T-helper 9 cell (primary cell): ENCODE measurements around the gene F2RL1.
A peak's percentile ranks its signal among the peaks of the same experiment; 100 is the strongest.
"Not testable (repeated sequence)": the region's sequence is repeated elsewhere in the genome, so short reads cannot be mapped to it uniquely, and the experiment has no call there.

Experiments used
- DNase-seq: peaks from one replicate; pipeline ENCODE4 v3.0.0-alpha.2; 2020

Gene F2RL1

GRCh38 chr5:76851728-76852369 lies 33.0 kb downstream of the F2RL1 start:
- no peak for DNase-seq

- no peak for DNase-seq
Measured at GRCh38 chr5:76852772-76853171, 33.9 kb downstream of the F2RL1 start.

DNA sequence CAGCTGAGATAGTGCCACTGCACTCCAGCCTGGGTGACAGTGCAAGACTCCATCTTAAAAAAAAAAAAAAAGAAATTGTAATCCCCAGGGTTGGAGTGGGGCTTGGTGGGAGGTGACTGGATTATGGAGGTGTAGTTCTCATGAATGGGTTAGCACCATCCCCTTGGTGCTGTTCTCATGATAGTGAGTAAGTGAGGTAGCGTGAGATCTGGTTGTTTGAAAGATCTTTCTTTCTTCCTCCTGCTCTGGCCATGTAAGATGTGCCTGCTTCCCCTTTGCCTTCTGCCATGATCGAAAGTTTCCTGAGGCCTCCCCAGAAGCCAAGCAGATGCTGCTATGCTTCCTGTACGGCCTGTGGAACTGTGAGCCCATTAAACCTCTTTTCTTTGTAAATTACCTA lies 34.9 kb downstream of the F2RL1 start:
- not testable (repeated sequence) for DNase-seq

- DNase-seq, result no peak
Measured at GRCh38 chr5:76854644-76855043, 35.8 kb downstream of the F2RL1 start.

- DNase-seq, result not testable (repeated sequence)
Measured at GRCh38 chr5:76855501-76855900, 36.7 kb downstream of the F2RL1 start.

DNA sequence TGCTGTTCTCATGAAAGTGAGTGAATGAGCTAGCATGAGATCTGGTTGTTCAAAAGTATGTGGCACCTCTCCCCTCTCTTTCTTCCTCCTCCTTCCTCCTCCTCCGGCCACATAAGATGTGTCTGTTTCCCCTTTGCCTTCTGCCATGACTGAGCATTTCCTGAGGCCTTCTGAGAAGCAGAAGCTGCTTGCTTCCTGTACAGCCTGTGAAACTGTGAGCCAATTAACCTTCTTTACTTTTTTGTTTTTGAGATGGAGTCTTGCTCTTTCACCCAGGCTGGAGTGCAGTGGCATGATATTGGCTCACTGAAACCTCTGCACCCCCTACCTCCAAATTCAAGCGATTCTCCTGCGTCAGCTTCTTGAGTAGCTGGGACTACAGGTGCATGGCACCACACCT lies 37.1 kb downstream of the F2RL1 start:
- DNase-seq, result no peak

GRCh38 chr5:76856800-76857199 lies 38.0 kb downstream of the F2RL1 start:
- DNase-seq, result not testable (repeated sequence)

DNA sequence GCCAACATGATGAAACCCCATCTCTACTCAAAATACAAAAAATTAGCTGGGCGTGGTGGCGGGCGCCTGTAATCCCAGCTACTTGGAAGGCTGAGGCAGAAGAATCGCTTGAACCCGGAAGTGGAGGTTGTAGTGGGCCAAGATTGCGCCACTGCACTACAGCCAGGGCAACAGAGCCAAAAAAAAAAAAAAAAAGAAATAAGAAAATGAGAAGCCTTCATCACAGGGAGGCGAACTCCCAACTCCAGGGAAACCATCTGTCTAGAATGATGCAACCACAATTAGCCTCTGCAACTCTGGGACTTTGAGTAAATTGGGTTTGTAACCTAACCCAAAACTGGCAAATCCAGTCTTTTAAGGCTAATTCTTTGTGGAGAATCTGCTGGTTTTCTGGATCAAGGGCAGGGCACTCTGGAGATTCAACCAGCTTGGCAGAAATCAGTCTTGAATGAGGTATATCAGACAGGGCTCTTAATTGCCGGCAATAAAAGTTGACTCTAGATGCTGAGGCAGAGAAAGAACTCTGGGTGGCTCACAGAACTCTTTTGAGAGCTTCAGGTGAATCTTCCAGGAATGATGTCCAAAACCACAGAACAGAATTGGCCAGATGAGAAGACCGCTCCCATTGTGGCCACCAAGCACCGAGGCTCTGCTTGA lies 40.9 kb downstream of the F2RL1 start:
- DNase-seq, result no peak

DNA sequence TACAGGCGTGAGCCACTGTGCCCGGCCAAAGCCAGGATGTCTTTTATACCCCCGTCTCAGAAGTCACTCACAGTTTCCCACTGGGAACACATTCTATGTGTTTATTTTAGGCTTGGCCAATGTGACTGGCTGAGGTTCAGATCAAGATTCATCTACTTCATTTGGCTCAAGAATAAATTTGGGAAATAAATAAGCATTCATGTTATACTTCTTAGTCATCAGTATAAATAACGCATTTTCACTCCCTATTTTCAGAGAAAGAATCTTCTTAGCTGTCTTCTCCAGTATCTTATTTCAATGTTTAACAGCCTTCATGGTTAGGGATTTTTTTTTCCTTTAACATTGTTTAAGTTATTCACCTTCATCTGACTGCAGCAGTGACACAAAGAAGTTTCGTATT lies 42.8 kb downstream of the F2RL1 start:
- DNase-seq, result no peak

DNA sequence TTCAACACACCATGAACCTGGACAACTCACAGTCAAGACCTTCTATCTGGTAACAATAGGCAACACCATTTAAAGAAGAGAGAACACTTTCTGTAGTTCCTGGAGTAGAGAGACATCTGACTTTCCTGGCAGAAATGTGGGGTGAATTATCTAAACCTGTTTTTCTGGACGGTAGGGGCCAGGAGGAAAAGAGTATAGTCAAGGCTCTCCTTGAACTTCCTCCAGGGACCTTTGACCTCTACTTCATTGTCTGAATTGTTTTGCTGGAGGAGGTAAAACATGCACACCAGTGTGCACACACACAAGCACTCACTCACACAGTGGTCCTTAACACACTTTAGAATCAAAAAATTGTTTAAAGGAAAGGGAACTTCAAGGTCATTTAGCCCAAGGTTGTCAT lies 44.2 kb downstream of the F2RL1 start:
- no peak for DNase-seq

GRCh38 chr5:76866503-76866902 lies 47.7 kb downstream of the F2RL1 start:
- DNase-seq, result no peak

DNA sequence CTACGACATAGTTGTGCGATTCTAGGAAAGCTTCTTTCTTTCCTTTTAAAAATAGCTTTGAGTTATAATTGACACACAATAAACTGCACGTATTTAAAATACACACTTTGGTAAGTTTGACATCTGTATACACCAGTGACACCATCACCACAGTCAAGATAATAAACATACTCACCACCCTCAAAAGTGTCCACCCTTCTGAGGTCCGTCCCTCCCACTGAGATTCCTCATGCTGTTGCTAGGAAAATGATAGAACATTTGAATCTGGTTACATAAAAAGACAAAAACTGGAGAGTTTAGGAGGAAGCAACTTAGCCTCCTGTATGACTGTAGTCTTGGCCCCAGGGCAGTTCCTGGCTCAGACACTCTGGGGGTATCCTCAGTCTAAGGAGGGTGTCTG lies 48.2 kb downstream of the F2RL1 start:
- DNase-seq, result no peak

- peak; percentile 47 for DNase-seq
Measured at GRCh38 chr5:76867827-76868693, 49.2 kb downstream of the F2RL1 start.

GRCh38 chr5:76870046-76870445 lies 51.2 kb downstream of the F2RL1 start:
- no peak for DNase-seq

GRCh38 chr5:76874088-76874581 lies 55.3 kb downstream of the F2RL1 start:
- no peak for DNase-seq
